Osteoblast (primary cell): ENCODE results near the gene STIM2. TPM values are rescaled to one million over a fixed set of nuclear protein-coding genes. Genes with fewer than 3 reads are reported as not detected.

Experiments
- DNase-seq: peaks from one replicate; pipeline ENCODE4 v3.0.0; 2011; ENCODE audit warnings: low spot score, mixed read lengths; ENCODE audit not compliant: insufficient read length; ENCODE audit errors: missing footprints
- H2AFZ ChIP-seq: 2 replicates; pipeline ENCODE4 v1.6.0; 2011; ENCODE audit warnings: mild to moderate bottlenecking, low read length
- H3K27ac ChIP-seq: 2 replicates; pipeline ENCODE4 v1.5.1; 2011; ENCODE audit warnings: mild to moderate bottlenecking, low read depth, low read length, moderate library complexity
- H3K27me3 ChIP-seq: 2 replicates; pipeline ENCODE4 v1.6.0; 2012; ENCODE audit warnings: mild to moderate bottlenecking, control low read depth, inconsistent platforms, low read length, moderate library complexity; ENCODE audit not compliant: insufficient read depth
- H3K36me3 ChIP-seq: 2 replicates; pipeline ENCODE4 v1.5.1; 2011; ENCODE audit warnings: mild to moderate bottlenecking, low read length, control low read depth, moderate library complexity; ENCODE audit not compliant: insufficient read depth
- H3K4me1 ChIP-seq: 2 replicates; pipeline ENCODE4 v1.5.1; 2011; ENCODE audit warnings: mild to moderate bottlenecking, low read length, control low read depth, moderate library complexity; ENCODE audit not compliant: insufficient read depth
- H3K4me2 ChIP-seq: 2 replicates; pipeline ENCODE4 v1.6.0; 2011; ENCODE audit warnings: mild to moderate bottlenecking, low read length; ENCODE audit not compliant: insufficient read depth
- H3K4me3 ChIP-seq: fragments of 200-600 bp; sonication (generic); 3 replicates; pipeline ENCODE4 v1.5.1; 2012; ENCODE audit warnings: mild to moderate bottlenecking, low read length, inconsistent platforms; ENCODE audit not compliant: insufficient read depth
- H3K79me2 ChIP-seq: 2 replicates; pipeline ENCODE4 v1.6.0; 2012; ENCODE audit warnings: mild to moderate bottlenecking, low read length, control low read depth, inconsistent platforms; ENCODE audit not compliant: insufficient read depth
- H3K9me3 ChIP-seq: 2 replicates; pipeline ENCODE4 v1.5.1; 2011; ENCODE audit warnings: low read depth, low read length, control low read depth
- H4K20me1 ChIP-seq: 2 replicates; pipeline ENCODE4 v1.6.0; 2012; ENCODE audit warnings: mild to moderate bottlenecking, low read length, control low read depth; ENCODE audit not compliant: insufficient read depth
- total RNA-seq: library from RNA; depleted of rRNA; stranded (reverse); fragments of >200 nt; gene quantifications from 2 replicates; pipeline ENCODE4 v1.2.3, GENCODE V29; 2012
- TF ChIP-seq, protein P1 (sequence below): IDR thresholded peaks from 2 replicates; pipeline ENCODE4 v1.5.1; 2011; ENCODE audit warnings: mild to moderate bottlenecking, low read depth, low read length, moderate library complexity; ENCODE audit errors: extremely low read depth

STIM2 gene
- total RNA-seq, 1 donor: 14.8 TPM

DNA sequence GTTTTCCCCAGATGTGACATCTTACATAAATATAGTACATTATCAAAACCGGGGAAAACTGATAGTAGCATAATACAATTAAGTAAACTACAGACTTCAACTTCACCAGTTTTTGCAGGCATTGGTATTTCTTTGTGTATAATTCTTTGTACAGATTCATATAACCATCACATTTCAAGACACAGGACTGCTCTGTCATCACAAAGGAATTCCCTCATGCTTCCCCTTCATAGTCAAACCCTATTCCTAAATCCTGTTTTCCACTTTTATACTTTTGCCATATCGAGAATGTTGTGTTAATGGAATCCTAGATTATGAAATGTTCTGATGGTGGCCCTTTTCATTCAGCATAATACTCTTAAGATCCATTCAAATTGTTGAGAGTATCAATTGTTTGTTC lies 36.0 kb downstream of the STIM2 start:
- no peak overlapping the region for H2AFZ ChIP-seq
- no peaks in the 10 kb centered on the region for H3K27me3 ChIP-seq
- no peak for DNase-seq
- no peaks in the 10 kb centered on the region for H4K20me1 ChIP-seq
- H3K27ac ChIP-seq: no peak overlapping the region
- H3K4me3 ChIP-seq: no peak overlapping the region
- no peaks in the 10 kb centered on the region for H3K9me3 ChIP-seq
- H3K4me1 ChIP-seq: no peaks in the 10 kb centered on the region
- H3K4me2 ChIP-seq: no peak overlapping the region
- no peaks in the 10 kb centered on the region for H3K36me3 ChIP-seq
- TF ChIP-seq, protein P1, sequence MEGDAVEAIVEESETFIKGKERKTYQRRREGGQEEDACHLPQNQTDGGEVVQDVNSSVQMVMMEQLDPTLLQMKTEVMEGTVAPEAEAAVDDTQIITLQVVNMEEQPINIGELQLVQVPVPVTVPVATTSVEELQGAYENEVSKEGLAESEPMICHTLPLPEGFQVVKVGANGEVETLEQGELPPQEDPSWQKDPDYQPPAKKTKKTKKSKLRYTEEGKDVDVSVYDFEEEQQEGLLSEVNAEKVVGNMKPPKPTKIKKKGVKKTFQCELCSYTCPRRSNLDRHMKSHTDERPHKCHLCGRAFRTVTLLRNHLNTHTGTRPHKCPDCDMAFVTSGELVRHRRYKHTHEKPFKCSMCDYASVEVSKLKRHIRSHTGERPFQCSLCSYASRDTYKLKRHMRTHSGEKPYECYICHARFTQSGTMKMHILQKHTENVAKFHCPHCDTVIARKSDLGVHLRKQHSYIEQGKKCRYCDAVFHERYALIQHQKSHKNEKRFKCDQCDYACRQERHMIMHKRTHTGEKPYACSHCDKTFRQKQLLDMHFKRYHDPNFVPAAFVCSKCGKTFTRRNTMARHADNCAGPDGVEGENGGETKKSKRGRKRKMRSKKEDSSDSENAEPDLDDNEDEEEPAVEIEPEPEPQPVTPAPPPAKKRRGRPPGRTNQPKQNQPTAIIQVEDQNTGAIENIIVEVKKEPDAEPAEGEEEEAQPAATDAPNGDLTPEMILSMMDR: no peak
- peaks cover 25% of the 10 kb centered on the region for H3K79me2 ChIP-seq

DNA sequence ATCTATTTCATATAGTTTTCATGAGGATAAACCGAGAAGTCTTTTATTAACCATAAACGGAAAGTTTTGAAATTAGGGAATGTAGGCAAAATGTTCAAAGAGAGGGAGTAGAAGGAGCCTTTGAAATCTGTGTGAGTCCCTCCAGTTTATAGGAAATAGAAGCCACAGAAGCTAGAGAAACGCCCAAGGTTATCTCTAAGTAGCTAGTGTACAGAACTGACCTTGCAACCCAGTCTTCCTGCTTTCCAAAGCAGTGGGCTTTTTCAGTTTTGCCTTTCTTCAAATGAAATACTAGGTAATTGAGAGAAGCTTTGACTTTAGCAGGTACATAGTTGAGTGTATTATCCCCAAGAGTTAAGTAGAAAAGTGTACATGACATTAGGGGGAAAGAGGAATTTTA lies 39.4 kb downstream of the STIM2 start:
- no peak for DNase-seq
- Histone ChIP-seq H3K4me1 (no peaks in the 10 kb centered on the region), H3K4me2 (no peak overlapping the region), H3K36me3 (no peaks in the 10 kb centered on the region), H3K4me3 (no peak overlapping the region), H2AFZ (no peak overlapping the region), H3K9me3 (no peaks in the 10 kb centered on the region), H3K27me3 (no peaks in the 10 kb centered on the region), H4K20me1 (no peaks in the 10 kb centered on the region), H3K79me2 (peaks cover 38% of the 10 kb centered on the region), H3K27ac (no peak overlapping the region)
- TF ChIP-seq, protein P1: no peak

DNA sequence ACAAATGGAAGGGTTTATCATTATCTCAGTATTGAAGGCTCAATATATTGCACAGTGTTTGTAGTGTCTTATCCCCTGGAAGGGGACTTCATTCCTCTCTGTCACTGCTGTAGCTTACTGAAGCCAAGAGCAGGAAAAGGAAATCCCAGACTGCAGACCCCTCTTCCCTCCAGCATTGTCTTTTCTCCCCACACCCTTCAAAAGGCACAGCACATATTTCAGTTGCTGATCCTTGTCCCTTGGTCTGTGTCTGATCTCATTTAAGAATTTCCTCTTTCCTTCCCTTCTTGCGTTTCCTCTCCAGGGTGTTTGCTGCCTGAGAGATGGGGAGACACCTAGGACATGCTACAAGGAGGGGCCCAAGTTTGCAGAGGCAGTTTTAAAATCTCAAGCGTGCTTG lies 40.1 kb downstream of the STIM2 start:
- TF ChIP-seq, protein P1: no peak
- H3K36me3 ChIP-seq: no peaks in the 10 kb centered on the region
- DNase-seq: no peak
- H2AFZ ChIP-seq: no peak overlapping the region
- no peaks in the 10 kb centered on the region for H3K4me1 ChIP-seq
- H3K79me2 ChIP-seq: peaks cover 41% of the 10 kb centered on the region
- no peak overlapping the region for H3K4me2 ChIP-seq
- H3K27me3 ChIP-seq: no peaks in the 10 kb centered on the region
- H3K9me3 ChIP-seq: no peaks in the 10 kb centered on the region
- H3K27ac ChIP-seq: no peak overlapping the region
- no peak overlapping the region for H3K4me3 ChIP-seq
- H4K20me1 ChIP-seq: no peaks in the 10 kb centered on the region

DNA sequence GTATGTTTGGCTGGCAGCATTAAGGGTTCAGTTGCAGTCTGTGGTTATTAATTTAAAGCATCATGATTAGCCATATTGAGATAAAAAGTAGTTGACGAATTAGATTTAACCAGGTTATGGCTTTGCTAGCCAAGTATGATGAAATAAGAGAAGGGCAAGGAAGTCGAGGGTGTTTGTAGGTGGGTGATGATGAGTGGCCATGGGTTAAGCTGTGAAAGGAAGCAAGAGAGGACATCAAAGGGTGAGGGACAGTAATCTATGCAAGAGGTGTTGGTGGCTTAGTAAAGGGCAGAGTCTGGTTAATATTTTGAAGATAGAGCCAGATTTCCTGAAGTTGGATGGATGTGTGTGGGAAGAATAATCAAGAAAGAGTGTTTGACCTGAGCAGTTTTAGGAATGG lies 44.5 kb downstream of the STIM2 start:
- Histone ChIP-seq H3K79me2 (peaks cover 35% of the 10 kb centered on the region), H3K27ac (no peak overlapping the region), H4K20me1 (no peaks in the 10 kb centered on the region), H3K4me1 (no peaks in the 10 kb centered on the region), H3K36me3 (no peaks in the 10 kb centered on the region), H3K9me3 (no peaks in the 10 kb centered on the region), H3K4me2 (no peak overlapping the region), H3K27me3 (no peaks in the 10 kb centered on the region), H2AFZ (no peak overlapping the region), H3K4me3 (no peak overlapping the region)
- no peak for DNase-seq
- TF ChIP-seq, protein P1: no peak
